Epidermal melanocyte (primary cell): ENCODE measurements around the gene DNMBP.
A peak's percentile ranks its signal among the peaks of the same experiment; 100 is the strongest.
"Not testable (repeated sequence)": the region's sequence is repeated elsewhere in the genome, so short reads cannot be mapped to it uniquely, and the experiment has no call there.

Source experiments
- DNase-seq: peaks from one replicate; pipeline ENCODE4 v3.0.0; 2011; ENCODE audit warnings: low spot score; ENCODE audit not compliant: insufficient read length

Gene DNMBP

GRCh38 chr10:100014071-100014762 is 4.5 kb upstream of the DNMBP start:
- no peak for DNase-seq

- no peak for DNase-seq
These were observed 3.9 kb upstream of the DNMBP start for GRCh38 chr10:100013621-100014020.

- DNase-seq, result not testable (repeated sequence)
These were observed 2.2 kb upstream of the DNMBP start for GRCh38 chr10:100011906-100012305.

- no peak for DNase-seq
These were observed 409 bp downstream of the DNMBP start for GRCh38 chr10:100009283-100009792.

- DNase-seq, result no peak
These were observed 952 bp downstream of the DNMBP start for GRCh38 chr10:100008708-100009282.

- no peak for DNase-seq
These were observed 1.6 kb downstream of the DNMBP start for GRCh38 chr10:100008142-100008522.

GRCh38 chr10:100007231-100008141 is 2.3 kb downstream of the DNMBP start:
- no peak for DNase-seq

GRCh38 chr10:100006243-100006886 is 3.4 kb downstream of the DNMBP start:
- peak; percentile 43 for DNase-seq

GRCh38 chr10:100004805-100005510 is 4.8 kb downstream of the DNMBP start:
- DNase-seq, result no peak

- DNase-seq, result no peak
These were observed 9.6 kb downstream of the DNMBP start for GRCh38 chr10:100000109-100000644.

- DNase-seq, result no peak
These were observed 10.2 kb downstream of the DNMBP start for GRCh38 chr10:99999319-100000108.

- no peak for DNase-seq
These were observed 10.9 kb downstream of the DNMBP start for GRCh38 chr10:99998889-99999288.

GRCh38 chr10:99996671-99997648 is 12.8 kb downstream of the DNMBP start:
- no peak for DNase-seq

GRCh38 chr10:99995713-99996112 is 14.0 kb downstream of the DNMBP start:
- DNase-seq, result no peak

GRCh38 chr10:99995269-99995668 is 14.5 kb downstream of the DNMBP start:
- DNase-seq, result no peak

GRCh38 chr10:99994801-99995200 is 14.9 kb downstream of the DNMBP start:
- no peak for DNase-seq

- DNase-seq, result peak; percentile 84
These were observed 15.8 kb downstream of the DNMBP start for GRCh38 chr10:99993701-99994689.
